Panc1 (cell line): Measurements from ENCODE around the gene LRRFIP1. TPM values are rescaled to one million over a fixed set of nuclear protein-coding genes. Genes with fewer than 3 reads are reported as not detected.

ENCODE experiments used
- ATAC-seq: fragments of 200-7000 bp; cut with Tn5 transposase; 2 replicates; pipeline ENCODE4 v1.9.1; 2020; ENCODE audit warnings: mild to moderate bottlenecking, moderate library complexity
- BruUV-seq: library from RNA; stranded (reverse); fragments of 400-500 nt; replicated peaks from 2 replicates; lab custom pipeline; 2021; lab: Mats Ljungman, UMichigan
- CTCF ChIA-PET: fragments of 300-600 bp; sonication (Branson Sonifier 250); formaldehyde crosslinking; loops from one replicate; lab custom pipeline; 2022; ENCODE audit warnings: antibody characterized with exemption; lab: Charles Lee
- POLR2A ChIA-PET: fragments of 300-600 bp; sonication (Branson Sonifier 250); formaldehyde crosslinking; loops from one replicate; lab custom pipeline; 2022; ENCODE audit warnings: antibody characterized with exemption; lab: Charles Lee
- DNase-seq: peaks from one replicate; pipeline ENCODE4 v3.0.0-alpha.2; 2010; ENCODE audit warnings: low read depth, low spot score
- H3K27ac ChIP-seq: 2 replicates; pipeline ENCODE4 v1.5.1; 2011; ENCODE audit warnings: mild to moderate bottlenecking, low read length, inconsistent platforms
- H3K27me3 ChIP-seq: fragments of 200-500 bp; sonication (Bioruptor generic); 2 replicates; pipeline ENCODE4 v1.6.0; 2014; ENCODE audit warnings: low read length, inconsistent platforms; ENCODE audit not compliant: control insufficient read depth, insufficient read depth
- H3K36me3 ChIP-seq: fragments of 200-500 bp; sonication (Bioruptor generic); 2 replicates; pipeline ENCODE4 v1.5.1; 2014; ENCODE audit warnings: inconsistent platforms, mild to moderate bottlenecking, low read length, moderate library complexity; ENCODE audit not compliant: control insufficient read depth, insufficient read depth
- H3K4me1 ChIP-seq: 2 replicates; pipeline ENCODE4 v1.5.1; 2011; ENCODE audit warnings: inconsistent platforms, mild to moderate bottlenecking, low read length, moderate library complexity; ENCODE audit not compliant: control insufficient read depth, insufficient read depth
- H3K4me3 ChIP-seq, 2 experiments: 2 replicates each; pipeline ENCODE4 v1.5.1; 2011 to 2012; ENCODE audit warnings: low read depth in 2 of 2, low read length in 2 of 2, mild to moderate bottlenecking in 2 of 2, inconsistent platforms in 1 of 2, moderate library complexity in 1 of 2
- H3K9me3 ChIP-seq: fragments of 200-500 bp; sonication (Bioruptor generic); 2 replicates; pipeline ENCODE4 v1.5.1; 2014; ENCODE audit warnings: low read depth, mild to moderate bottlenecking, inconsistent platforms, low read length, moderate library complexity; ENCODE audit not compliant: control insufficient read depth, insufficient read depth
- POLR2AphosphoS5 ChIP-seq: IDR thresholded peaks from 2 replicates; pipeline ENCODE4 v1.6.1; 2012; ENCODE audit warnings: mild to moderate bottlenecking, low read depth, low read length, moderate library complexity
- SIN3A ChIP-seq: IDR thresholded peaks from 2 replicates; pipeline ENCODE4 v1.6.1; 2012; ENCODE audit warnings: low read depth, mild to moderate bottlenecking, low read length, moderate library complexity, borderline replicate concordance; ENCODE audit not compliant: insufficient read depth
- TCF7L2 ChIP-seq: IDR thresholded peaks from 2 replicates; pipeline ENCODE4 v1.6.1; 2011; ENCODE audit warnings: mild to moderate bottlenecking, low read depth, low read length, inconsistent platforms
- in situ Hi-C: cut with HindIII; loops from 2 replicates; pipeline ENCODE4 v1.10.0; 2016; ENCODE audit warnings: low sequenced_read_pairs, low pct_unique_long_range_greater_than_20kb
- intact Hi-C: fragments of 100-400 bp; cut with micrococcal nuclease; formaldehyde crosslinking; loops from one replicate; pipeline ENCODE4 v1.10.0; 2022; ENCODE audit not compliant: unreplicated experiment
- total RNA-seq: library from RNA; stranded (reverse); gene quantifications from one replicate; pipeline ENCODE4 v1.2.1, GENCODE V29; 2021; ENCODE audit not compliant: unreplicated experiment
- TF ChIP-seq, protein P1 (sequence below), 2 experiments: IDR thresholded peaks; 2 replicates each; pipeline ENCODE4 v1.6.1; 2011 to 2012; ENCODE audit warnings: low read depth in 2 of 2, control low read depth in 1 of 2, low read length in 1 of 2, mild to moderate bottlenecking in 1 of 2, moderate library complexity in 1 of 2; ENCODE audit not compliant: insufficient read depth in 1 of 2
- TF ChIP-seq, protein P2 (sequence below): fragments of 450-650 bp; IDR thresholded peaks from 2 replicates; pipeline ENCODE4 v1.5.1; 2017; ENCODE audit warnings: mild to moderate bottlenecking

The LRRFIP1 gene
- total RNA-seq, 1 experiment from 2014 or later: 121 TPM

DNA sequence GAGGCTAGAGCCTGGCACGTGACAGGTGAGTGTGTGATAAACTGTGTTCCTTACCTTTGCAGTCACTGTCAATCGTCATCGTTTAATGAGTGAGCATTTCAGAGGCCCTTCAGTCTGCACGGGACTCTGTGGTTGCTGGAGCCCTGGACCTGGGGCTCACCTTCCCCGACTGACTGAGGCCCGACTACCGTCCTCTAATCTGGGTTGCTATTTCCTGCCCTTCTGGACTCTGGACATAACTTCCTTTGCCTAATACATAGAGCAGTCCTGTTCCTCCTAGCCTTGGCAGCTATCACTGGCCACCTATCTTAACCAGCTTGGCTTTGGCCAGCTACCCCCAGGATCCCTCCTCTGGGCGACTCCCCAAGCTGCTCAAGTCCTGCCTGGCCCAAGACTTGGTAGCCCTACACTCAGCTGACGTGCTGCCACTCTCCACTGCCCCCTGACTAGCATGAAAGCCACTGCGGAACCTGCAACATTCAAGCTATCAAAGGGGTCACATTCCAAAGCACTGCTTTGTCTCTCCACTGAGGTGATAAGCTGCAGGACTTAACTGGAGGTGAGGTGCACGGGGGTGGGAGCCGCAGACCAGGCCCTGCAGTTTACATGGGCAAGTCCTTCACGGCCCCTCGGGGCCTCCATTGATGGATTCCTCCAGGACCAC is 25.8 kb upstream of the LRRFIP1 start:
- in situ Hi-C loops: no loop called here
- no peak for DNase-seq
- H3K4me1 ChIP-seq: peaks cover 7% of the 10 kb centered on the region
- H3K27ac ChIP-seq: peak overlapping the region; percentile 48
- H3K36me3 ChIP-seq: no peaks in the 10 kb centered on the region
- H3K27me3 ChIP-seq: no peaks in the 10 kb centered on the region
- POLR2A ChIA-PET: no interaction called here
- H3K4me3 ChIP-seq: no peak overlapping the region
- CTCF ChIA-PET: interaction anchor here (0.6 to 1.0 kb wide), 3 partner anchors 9 to 21 kb away, joined by 3 to 4 read pairs (median 3); no protein-coding TSS in a partner anchor
- H3K9me3 ChIP-seq: no peaks in the 10 kb centered on the region
- BruUV-seq: no TSS peak
- TF ChIP-seq, protein P1, sequence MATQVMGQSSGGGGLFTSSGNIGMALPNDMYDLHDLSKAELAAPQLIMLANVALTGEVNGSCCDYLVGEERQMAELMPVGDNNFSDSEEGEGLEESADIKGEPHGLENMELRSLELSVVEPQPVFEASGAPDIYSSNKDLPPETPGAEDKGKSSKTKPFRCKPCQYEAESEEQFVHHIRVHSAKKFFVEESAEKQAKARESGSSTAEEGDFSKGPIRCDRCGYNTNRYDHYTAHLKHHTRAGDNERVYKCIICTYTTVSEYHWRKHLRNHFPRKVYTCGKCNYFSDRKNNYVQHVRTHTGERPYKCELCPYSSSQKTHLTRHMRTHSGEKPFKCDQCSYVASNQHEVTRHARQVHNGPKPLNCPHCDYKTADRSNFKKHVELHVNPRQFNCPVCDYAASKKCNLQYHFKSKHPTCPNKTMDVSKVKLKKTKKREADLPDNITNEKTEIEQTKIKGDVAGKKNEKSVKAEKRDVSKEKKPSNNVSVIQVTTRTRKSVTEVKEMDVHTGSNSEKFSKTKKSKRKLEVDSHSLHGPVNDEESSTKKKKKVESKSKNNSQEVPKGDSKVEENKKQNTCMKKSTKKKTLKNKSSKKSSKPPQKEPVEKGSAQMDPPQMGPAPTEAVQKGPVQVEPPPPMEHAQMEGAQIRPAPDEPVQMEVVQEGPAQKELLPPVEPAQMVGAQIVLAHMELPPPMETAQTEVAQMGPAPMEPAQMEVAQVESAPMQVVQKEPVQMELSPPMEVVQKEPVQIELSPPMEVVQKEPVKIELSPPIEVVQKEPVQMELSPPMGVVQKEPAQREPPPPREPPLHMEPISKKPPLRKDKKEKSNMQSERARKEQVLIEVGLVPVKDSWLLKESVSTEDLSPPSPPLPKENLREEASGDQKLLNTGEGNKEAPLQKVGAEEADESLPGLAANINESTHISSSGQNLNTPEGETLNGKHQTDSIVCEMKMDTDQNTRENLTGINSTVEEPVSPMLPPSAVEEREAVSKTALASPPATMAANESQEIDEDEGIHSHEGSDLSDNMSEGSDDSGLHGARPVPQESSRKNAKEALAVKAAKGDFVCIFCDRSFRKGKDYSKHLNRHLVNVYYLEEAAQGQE (IDR thresholded peaks at IDR 0.05; ENCODE audit: insufficient read depth in 1 of 2, low read depth in 2 of 2, low read length in 1 of 2): no peak
- TF ChIP-seq SIN3A: no peak
- no peak for ATAC-seq
- intact Hi-C loops: no loop called here

DNA sequence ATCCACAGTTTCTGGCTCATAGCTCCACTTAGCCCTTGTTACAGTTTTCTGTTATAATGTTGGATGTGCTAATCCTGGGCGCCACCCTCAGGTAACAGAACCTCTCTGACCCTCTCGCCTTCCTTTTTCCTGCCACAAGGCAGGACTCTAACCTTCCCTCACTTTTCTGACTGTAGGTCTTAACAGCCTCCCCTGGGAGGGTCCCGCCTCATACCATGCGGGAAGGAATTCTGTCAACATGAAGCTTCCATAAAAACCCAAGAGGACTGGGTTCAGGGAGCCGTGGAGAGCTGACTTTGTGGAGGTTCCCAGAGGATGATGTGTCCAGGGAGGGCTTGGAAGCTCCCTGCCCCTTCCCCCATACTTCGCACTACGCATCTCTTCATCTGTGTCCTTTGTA is 25.0 kb upstream of the LRRFIP1 start:
- ChIA-PET POLR2A (interaction anchor here (0.9 kb wide), 1 partner anchor 21 kb away, joined by 3 read pairs; no protein-coding TSS in a partner anchor), CTCF (interaction anchor here (0.6 to 1.2 kb wide), 2 partner anchors 10 to 31 kb away, joined by 3 read pairs; no protein-coding TSS in a partner anchor)
- H3K4me3 ChIP-seq: no peak overlapping the region
- BruUV-seq: no TSS peak
- DNase-seq: no peak
- no peaks in the 10 kb centered on the region for H3K9me3 ChIP-seq
- H3K27me3 ChIP-seq: no peaks in the 10 kb centered on the region
- no peak for ATAC-seq
- intact Hi-C loops: no loop called here
- no peaks in the 10 kb centered on the region for H3K36me3 ChIP-seq
- TF ChIP-seq, protein P2, sequence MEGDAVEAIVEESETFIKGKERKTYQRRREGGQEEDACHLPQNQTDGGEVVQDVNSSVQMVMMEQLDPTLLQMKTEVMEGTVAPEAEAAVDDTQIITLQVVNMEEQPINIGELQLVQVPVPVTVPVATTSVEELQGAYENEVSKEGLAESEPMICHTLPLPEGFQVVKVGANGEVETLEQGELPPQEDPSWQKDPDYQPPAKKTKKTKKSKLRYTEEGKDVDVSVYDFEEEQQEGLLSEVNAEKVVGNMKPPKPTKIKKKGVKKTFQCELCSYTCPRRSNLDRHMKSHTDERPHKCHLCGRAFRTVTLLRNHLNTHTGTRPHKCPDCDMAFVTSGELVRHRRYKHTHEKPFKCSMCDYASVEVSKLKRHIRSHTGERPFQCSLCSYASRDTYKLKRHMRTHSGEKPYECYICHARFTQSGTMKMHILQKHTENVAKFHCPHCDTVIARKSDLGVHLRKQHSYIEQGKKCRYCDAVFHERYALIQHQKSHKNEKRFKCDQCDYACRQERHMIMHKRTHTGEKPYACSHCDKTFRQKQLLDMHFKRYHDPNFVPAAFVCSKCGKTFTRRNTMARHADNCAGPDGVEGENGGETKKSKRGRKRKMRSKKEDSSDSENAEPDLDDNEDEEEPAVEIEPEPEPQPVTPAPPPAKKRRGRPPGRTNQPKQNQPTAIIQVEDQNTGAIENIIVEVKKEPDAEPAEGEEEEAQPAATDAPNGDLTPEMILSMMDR: no peak
- TF ChIP-seq SIN3A: no peak
- no peak for TF ChIP-seq POLR2AphosphoS5
- TF ChIP-seq, protein P1 (IDR thresholded peaks at IDR 0.05; ENCODE audit: insufficient read depth in 1 of 2, low read depth in 2 of 2, low read length in 1 of 2): no peak
- no peak for TF ChIP-seq TCF7L2
- in situ Hi-C loops: no loop called here
- H3K27ac ChIP-seq: peak overlapping the region; percentile 32; the same call in 1 of the 2 replicates
- peaks cover 7% of the 10 kb centered on the region for H3K4me1 ChIP-seq
